HEK293 (cell line): ENCODE results near the gene SLC18A2.

Source experiments
- CTCF ChIP-seq: fragments of 450-650 bp; formaldehyde crosslinking; IDR thresholded peaks from 2 replicates; pipeline ENCODE4 v1.5.1; 2016; ENCODE audit warnings: missing biosample characterization, missing genetic modification characterization
- IKZF3 ChIP-seq: fragments of 450-650 bp; IDR thresholded peaks from 2 replicates; pipeline ENCODE4 v1.5.0; 2018; ENCODE audit warnings: missing biosample characterization, mild to moderate bottlenecking, missing genetic modification characterization, moderate library complexity
- REST ChIP-seq: fragments of 450-650 bp; formaldehyde crosslinking; IDR thresholded peaks from 2 replicates; pipeline ENCODE4 v1.5.1; 2016; ENCODE audit warnings: missing biosample characterization, missing genetic modification characterization
- YY1 ChIP-seq: fragments of 450-650 bp; formaldehyde crosslinking; IDR thresholded peaks from 2 replicates; pipeline ENCODE4 v1.5.1; 2018; ENCODE audit warnings: missing biosample characterization, missing genetic modification characterization
- ZBTB20 ChIP-seq: fragments of 450-650 bp; formaldehyde crosslinking; IDR thresholded peaks from 2 replicates; pipeline ENCODE4 v1.5.1; 2016; ENCODE audit warnings: missing biosample characterization, missing genetic modification characterization
- ZNF169 ChIP-seq: fragments of 450-650 bp; formaldehyde crosslinking; IDR thresholded peaks from 2 replicates; pipeline ENCODE4 v1.5.1; 2016; ENCODE audit warnings: missing biosample characterization, missing genetic modification characterization
- ZNF530 ChIP-seq: fragments of 450-650 bp; formaldehyde crosslinking; IDR thresholded peaks from 2 replicates; pipeline ENCODE4 v1.5.1; 2016; ENCODE audit warnings: low read depth, missing biosample characterization, missing genetic modification characterization
- ZNF610 ChIP-seq: fragments of 450-650 bp; formaldehyde crosslinking; IDR thresholded peaks from 2 replicates; pipeline ENCODE4 v1.5.1; 2016; ENCODE audit warnings: missing biosample characterization, missing genetic modification characterization, borderline replicate concordance
- TF ChIP-seq, protein P1 (sequence below): fragments of 450-650 bp; formaldehyde crosslinking; IDR thresholded peaks from 2 replicates; pipeline ENCODE4 v1.5.1; 2016; ENCODE audit warnings: missing biosample characterization, missing genetic modification characterization, borderline replicate concordance
- TF ChIP-seq, protein P2 (sequence below): fragments of 450-650 bp; formaldehyde crosslinking; IDR thresholded peaks from 2 replicates; pipeline ENCODE4 v1.5.1; 2016; ENCODE audit warnings: missing biosample characterization, missing genetic modification characterization
- TF ChIP-seq, protein P3 (sequence below): sonication (generic); formaldehyde crosslinking; IDR thresholded peaks from 2 replicates; pipeline ENCODE4 v1.8.1; 2022; ENCODE audit warnings: mild to moderate bottlenecking, moderate library complexity, missing genetic modification reagents

GRCh38 chr10:117261501-117261900 lies 20.6 kb downstream of the SLC18A2 start:
- TF ChIP-seq CTCF (tag by site-specific recombination) (no peak), IKZF3 (tag by site-specific recombination) (no peak), ZNF610 (no peak), YY1 (tag by site-specific recombination) (no peak), ZNF169 (tag by site-specific recombination) (no peak), ZNF530 (tag by site-specific recombination) (no peak), REST (tag by site-specific recombination) (no peak), ZBTB20 (tag by site-specific recombination) (no peak)
- TF ChIP-seq, protein P1, sequence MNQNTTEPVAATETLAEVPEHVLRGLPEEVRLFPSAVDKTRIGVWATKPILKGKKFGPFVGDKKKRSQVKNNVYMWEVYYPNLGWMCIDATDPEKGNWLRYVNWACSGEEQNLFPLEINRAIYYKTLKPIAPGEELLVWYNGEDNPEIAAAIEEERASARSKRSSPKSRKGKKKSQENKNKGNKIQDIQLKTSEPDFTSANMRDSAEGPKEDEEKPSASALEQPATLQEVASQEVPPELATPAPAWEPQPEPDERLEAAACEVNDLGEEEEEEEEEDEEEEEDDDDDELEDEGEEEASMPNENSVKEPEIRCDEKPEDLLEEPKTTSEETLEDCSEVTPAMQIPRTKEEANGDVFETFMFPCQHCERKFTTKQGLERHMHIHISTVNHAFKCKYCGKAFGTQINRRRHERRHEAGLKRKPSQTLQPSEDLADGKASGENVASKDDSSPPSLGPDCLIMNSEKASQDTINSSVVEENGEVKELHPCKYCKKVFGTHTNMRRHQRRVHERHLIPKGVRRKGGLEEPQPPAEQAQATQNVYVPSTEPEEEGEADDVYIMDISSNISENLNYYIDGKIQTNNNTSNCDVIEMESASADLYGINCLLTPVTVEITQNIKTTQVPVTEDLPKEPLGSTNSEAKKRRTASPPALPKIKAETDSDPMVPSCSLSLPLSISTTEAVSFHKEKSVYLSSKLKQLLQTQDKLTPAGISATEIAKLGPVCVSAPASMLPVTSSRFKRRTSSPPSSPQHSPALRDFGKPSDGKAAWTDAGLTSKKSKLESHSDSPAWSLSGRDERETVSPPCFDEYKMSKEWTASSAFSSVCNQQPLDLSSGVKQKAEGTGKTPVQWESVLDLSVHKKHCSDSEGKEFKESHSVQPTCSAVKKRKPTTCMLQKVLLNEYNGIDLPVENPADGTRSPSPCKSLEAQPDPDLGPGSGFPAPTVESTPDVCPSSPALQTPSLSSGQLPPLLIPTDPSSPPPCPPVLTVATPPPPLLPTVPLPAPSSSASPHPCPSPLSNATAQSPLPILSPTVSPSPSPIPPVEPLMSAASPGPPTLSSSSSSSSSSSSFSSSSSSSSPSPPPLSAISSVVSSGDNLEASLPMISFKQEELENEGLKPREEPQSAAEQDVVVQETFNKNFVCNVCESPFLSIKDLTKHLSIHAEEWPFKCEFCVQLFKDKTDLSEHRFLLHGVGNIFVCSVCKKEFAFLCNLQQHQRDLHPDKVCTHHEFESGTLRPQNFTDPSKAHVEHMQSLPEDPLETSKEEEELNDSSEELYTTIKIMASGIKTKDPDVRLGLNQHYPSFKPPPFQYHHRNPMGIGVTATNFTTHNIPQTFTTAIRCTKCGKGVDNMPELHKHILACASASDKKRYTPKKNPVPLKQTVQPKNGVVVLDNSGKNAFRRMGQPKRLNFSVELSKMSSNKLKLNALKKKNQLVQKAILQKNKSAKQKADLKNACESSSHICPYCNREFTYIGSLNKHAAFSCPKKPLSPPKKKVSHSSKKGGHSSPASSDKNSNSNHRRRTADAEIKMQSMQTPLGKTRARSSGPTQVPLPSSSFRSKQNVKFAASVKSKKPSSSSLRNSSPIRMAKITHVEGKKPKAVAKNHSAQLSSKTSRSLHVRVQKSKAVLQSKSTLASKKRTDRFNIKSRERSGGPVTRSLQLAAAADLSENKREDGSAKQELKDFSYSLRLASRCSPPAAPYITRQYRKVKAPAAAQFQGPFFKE = no peak
- TF ChIP-seq, protein P2, sequence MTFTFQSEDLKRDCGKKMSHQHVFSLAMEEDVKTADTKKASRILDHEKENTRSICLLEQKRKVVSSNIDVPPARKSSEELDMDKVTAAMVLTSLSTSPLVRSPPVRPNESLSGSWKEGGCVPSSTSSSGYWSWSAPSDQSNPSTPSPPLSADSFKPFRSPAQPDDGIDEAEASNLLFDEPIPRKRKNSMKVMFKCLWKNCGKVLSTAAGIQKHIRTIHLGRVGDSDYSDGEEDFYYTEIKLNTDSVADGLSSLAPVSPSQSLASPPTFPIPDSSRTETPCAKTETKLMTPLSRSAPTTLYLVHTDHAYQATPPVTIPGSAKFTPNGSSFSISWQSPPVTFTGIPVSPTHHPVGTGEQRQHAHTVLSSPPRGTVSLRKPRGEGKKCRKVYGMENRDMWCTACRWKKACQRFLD = no peak
- TF ChIP-seq, protein P3, sequence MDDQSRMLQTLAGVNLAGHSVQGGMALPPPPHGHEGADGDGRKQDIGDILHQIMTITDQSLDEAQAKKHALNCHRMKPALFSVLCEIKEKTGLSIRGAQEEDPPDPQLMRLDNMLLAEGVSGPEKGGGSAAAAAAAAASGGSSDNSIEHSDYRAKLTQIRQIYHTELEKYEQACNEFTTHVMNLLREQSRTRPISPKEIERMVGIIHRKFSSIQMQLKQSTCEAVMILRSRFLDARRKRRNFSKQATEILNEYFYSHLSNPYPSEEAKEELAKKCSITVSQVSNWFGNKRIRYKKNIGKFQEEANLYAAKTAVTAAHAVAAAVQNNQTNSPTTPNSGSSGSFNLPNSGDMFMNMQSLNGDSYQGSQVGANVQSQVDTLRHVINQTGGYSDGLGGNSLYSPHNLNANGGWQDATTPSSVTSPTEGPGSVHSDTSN (CRISPR knock-in tag) = no peak
